ENCODE data around the gene PKHD1.
A peak's percentile ranks its signal among the peaks of the same experiment; 100 is the strongest.
"Not testable (repeated sequence)": the region's sequence is repeated elsewhere in the genome, so short reads cannot be mapped to it uniquely, and the experiment has no call there.

PKHD1 gene

DNA sequence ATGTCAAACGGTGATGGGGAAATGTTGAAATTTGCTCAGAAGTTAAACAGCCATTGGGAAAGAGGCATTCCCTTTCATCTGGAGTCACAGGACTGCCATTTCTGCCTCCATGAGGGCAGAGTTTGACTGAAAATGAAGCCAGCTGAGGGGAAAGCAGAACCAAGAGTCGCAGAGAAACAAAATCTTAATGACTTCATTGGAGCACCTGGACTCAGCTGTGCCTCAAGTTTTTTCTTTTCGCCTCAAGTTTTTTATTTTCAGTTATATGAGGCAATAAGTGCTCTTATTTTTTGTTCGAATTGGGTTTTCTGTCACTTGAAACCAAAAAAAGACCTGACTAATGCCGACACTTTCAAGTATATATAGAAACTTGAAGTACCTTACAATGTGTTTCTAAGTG is 161.3 kb downstream of the PKHD1 start:
- no peak for DNase-seq (ENCODE audit: low spot score)

GRCh38 chr6:51922479-51922878 is 164.9 kb downstream of the PKHD1 start:
- not testable (repeated sequence) for DNase-seq (ENCODE audit: low spot score)

DNA sequence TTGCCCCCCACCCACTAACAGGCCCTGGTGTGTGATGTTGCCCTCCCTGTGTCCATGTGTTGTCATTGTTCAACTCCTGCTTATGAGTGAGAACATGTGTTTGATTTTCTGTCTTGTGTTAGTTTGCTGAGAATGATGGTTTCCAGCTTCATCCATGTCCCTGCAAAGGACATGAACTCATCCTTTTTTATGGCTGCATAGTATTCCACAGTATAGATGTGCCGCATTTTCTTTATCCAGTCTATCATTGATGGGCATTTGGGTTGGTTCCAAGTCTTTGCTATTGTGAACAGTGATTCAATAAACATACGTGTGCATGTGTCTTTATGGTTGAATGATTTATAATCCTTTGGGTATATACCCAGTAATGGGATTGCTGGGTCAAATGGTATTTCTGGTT is 169.1 kb downstream of the PKHD1 start:
- DNase-seq (ENCODE audit: low spot score) = not testable (repeated sequence)

GRCh38 chr6:51915098-51915497 is 172.3 kb downstream of the PKHD1 start:
- no peak for DNase-seq (ENCODE audit: low spot score)

- no peak for DNase-seq (ENCODE audit: low spot score)
These were observed 174.1 kb downstream of the PKHD1 start for GRCh38 chr6:51913265-51913664.

- no peak for DNase-seq (ENCODE audit: low spot score)
These were observed 176.6 kb downstream of the PKHD1 start for GRCh38 chr6:51910851-51911250.

- no peak for DNase-seq (ENCODE audit: low spot score)
These were observed 179.2 kb downstream of the PKHD1 start for GRCh38 chr6:51908243-51908642.

- DNase-seq (ENCODE audit: low spot score) = no peak
These were observed 185.3 kb downstream of the PKHD1 start for GRCh38 chr6:51901766-51902764.

DNA sequence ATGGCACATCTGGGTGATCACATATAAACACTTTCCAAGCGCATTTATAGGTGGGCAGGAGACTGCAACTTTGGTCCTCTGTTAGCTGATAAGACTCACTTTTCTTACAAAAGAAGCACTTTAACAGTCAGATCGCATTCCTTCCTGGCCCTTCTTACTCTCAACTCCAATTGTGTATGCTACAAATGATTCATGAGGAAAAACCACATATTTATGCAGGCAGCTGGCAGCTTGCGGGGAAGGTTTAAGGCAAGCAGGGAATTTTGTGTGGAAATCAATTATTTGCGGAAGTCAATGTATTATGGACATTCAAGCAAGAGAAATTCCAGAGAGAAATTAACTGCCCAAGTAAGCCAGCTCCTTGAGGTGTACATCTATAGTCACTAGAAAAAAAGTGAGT is 194.0 kb downstream of the PKHD1 start:
- DNase-seq (ENCODE audit: low spot score) = no peak

- DNase-seq (ENCODE audit: low spot score) = no peak
These were observed 194.7 kb downstream of the PKHD1 start for GRCh38 chr6:51892750-51893149.

DNA sequence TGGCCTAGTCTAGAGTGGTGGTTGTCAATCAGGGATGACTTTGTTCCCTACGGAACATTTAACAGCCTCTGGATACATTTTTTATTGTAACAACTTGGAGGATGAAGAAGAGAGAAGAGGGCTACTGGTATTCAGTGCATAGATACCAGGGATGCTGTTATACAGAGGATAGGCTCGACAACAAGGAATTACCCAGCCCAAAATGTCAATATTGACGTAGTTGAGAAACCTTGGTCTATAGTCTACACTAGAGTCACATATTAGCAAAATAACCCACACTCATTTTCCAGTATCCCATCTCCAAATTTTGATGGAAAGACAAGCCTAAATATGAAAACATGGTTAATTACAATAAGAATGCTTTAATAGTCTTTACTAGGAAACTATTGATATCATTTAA is 195.1 kb downstream of the PKHD1 start:
- DNase-seq (ENCODE audit: low spot score) = no peak

DNA sequence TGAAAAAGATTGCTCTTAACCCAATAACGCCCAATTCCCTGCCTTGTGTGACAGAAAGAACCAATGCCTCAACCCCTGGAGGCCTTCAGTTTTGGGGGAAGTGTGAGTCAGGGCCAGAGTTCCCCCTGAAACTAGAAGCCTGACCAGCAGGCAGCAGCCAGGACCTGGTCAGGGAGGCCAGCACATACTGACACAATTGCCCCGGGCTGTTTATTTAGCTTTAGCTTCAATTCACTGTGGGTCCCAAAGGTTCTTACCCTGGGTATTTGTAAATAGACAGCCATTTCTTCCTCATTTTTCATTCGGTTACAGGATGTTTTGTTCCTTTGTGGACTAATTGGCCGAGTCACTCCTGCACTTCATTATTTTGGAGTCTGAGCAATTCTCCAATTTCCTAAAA is 195.6 kb downstream of the PKHD1 start:
- DNase-seq (ENCODE audit: low spot score) = no peak

DNA sequence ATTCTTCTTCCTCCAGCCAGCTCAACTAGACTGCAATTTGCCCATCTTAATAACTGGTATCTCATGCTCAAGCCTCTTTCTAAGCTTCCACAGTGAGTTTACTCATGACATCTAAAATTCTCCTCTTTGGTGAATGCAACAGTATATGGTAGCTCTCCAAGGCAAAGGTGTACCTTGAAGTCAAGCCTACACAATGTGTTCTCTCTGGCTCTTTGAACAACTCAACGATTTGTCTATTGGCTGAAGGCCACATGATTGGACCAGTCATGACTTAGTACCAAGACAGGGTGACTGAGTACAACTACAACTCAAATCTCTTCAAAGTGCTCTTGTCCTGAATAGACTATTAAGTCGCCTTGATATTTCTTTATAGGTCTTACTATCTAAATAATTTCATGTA is 199.6 kb downstream of the PKHD1 start:
- DNase-seq (ENCODE audit: low spot score) = no peak

DNA sequence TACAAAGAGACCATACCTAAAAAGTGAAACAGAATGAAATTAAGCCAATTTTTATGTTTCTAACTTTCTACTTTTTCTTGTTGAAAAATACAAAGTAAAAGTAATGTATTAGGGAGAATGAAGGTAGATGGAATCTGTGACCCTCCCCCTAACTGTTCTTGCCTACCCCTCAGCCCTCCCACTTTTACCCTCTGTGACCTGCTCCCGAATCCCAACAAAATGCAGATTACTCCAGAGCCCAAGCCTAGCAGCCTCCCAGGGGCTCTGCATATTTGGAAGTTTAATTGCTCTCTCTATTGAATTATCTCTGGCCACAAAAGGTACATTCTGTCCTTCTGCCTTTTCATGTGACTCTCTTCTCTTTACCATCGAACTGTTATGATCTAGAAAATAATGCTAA is 201.5 kb downstream of the PKHD1 start:
- DNase-seq (ENCODE audit: low spot score) = no peak

GRCh38 chr6:51868591-51869355 is 218.6 kb downstream of the PKHD1 start:
- no peak for DNase-seq (ENCODE audit: low spot score)

GRCh38 chr6:51866867-51867266 is 220.5 kb downstream of the PKHD1 start:
- DNase-seq (ENCODE audit: low spot score) = no peak

- DNase-seq (ENCODE audit: low spot score) = no peak
These were observed 221.4 kb downstream of the PKHD1 start for GRCh38 chr6:51865996-51866395.

GRCh38 chr6:51865176-51865575 is 222.2 kb downstream of the PKHD1 start:
- DNase-seq (ENCODE audit: low spot score) = no peak

- no peak for DNase-seq (ENCODE audit: low spot score)
These were observed 230.3 kb downstream of the PKHD1 start for GRCh38 chr6:51857134-51857533.

DNA sequence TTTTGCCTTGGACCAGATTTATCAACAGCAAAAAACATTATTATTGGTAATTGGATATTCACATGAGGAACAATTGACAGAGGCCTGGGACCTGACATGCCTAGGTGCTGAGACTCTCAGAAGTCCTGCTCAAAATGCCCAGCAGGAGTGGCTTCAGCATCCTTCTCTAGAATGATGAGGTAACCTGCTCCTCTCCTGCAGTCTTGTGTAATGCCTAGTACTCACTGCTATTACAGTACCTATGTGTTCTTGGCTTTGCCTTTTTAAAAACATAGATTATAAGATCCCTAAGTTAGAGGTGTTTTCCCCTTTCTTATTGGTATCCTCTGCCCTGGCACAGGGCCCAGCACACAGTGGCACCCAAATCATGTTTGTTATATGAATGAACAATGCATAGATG is 230.9 kb downstream of the PKHD1 start:
- no peak for DNase-seq (ENCODE audit: low spot score)

DNA sequence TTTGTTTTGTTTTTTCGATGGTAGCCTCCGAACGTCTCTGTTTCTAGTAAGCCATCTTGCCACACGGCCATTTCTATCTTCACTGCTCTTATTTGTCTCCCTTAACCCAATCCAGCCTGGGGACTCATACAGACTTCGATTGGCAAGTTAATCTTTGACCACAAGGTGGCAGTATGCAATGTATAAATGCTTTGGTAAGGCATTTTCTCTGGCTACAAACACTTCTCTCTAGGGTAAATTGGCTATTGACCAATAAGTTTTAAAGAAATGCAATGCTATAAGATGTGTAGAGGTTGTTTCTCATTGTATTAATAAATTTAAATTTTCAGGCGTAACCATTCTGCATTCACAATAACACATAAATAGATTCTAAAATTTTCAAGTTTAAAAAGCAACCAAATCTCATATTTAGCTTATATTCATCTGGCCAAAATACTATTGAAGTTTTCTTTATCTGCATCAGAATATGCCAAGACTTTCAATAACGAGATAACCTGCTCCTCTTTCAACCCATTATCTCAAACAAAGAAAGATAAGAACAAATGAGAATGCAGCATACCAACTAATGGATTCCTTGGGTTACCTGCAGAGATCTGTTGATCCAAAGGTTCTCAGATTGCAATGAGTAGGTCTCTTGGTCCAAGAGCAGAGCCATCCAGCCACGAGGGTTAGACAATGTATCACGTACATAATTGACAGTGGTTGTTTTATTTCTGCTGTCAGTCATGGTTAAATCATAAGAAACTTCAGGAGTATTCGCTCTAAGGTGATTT is 231.9 kb downstream of the PKHD1 start:
- peak; percentile 30 for DNase-seq (ENCODE audit: low spot score)

DNA sequence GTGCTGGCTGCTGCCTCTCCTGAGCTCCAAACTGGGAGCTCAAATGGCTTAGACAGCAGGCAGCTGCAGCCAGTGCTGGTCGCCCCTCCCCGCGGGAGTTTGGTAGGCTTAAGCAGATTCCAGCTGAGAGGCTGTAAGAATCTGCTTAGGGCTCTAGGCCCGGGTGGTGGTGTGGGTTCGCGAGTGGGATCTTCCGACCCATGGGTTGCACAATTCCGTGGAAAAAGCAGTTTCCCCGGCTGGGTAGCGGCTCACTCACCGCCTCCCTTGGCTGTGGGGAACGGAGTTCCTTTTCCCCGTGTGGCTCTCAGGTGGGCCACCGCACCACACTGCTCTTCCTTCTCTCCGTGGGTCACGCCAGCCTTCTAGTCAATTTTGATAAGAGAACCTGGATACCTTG is 232.5 kb downstream of the PKHD1 start:
- no peak for DNase-seq (ENCODE audit: low spot score)
